ENCODE measurements around the gene NPTX1.

DNA sequence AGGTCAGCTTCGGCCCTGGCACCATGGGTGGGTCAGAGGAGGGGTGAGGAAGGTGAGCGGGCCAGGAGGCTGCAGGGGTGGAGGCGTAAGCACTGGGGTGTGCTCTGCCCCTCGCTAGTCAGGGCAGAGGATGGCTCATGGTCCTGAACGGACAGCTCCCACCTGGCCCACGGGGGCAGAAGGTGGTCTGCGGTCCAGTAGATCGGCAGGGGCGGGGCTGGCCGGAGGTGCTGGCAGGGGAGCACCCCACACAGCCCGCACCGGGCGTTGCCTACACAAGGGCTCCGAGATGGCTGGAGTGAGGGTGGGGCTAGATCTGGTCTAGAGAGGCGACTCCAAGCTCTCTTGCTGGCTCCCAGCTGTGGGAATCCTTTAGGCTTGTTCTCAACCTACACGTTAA, 8.2 kb downstream of the NPTX1 start:
- TF ChIP-seq POLR2A (IDR thresholded peaks at IDR 0.05): no peak
- TF ChIP-seq, protein P1, sequence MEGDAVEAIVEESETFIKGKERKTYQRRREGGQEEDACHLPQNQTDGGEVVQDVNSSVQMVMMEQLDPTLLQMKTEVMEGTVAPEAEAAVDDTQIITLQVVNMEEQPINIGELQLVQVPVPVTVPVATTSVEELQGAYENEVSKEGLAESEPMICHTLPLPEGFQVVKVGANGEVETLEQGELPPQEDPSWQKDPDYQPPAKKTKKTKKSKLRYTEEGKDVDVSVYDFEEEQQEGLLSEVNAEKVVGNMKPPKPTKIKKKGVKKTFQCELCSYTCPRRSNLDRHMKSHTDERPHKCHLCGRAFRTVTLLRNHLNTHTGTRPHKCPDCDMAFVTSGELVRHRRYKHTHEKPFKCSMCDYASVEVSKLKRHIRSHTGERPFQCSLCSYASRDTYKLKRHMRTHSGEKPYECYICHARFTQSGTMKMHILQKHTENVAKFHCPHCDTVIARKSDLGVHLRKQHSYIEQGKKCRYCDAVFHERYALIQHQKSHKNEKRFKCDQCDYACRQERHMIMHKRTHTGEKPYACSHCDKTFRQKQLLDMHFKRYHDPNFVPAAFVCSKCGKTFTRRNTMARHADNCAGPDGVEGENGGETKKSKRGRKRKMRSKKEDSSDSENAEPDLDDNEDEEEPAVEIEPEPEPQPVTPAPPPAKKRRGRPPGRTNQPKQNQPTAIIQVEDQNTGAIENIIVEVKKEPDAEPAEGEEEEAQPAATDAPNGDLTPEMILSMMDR (IDR thresholded peaks at IDR 0.05): no peak

Measured in thyroid gland (tissue), 4 donors.